Upper lobe of left lung (tissue), 4 donors: Measurements from ENCODE around the gene NXT1.

Experiments used
- CTCF ChIP-seq, 6 experiments: fragments of 450-650 bp in 4 of 6; fragments of 200-600 bp in 2 of 6; sonication (generic) in 2 of 6; IDR thresholded peaks; one replicate each; pipeline ENCODE4 v1.5.1; 2016 to 2019; ENCODE audit warnings: antibody characterized with exemption in 6 of 6
- EP300 ChIP-seq, 4 donors: sonication (generic); formaldehyde crosslinking; IDR thresholded peaks; one replicate each; pipeline ENCODE4 v1.5.1; 2017; ENCODE audit warnings: antibody characterized with exemption in 4 of 4, control low read depth in 2 of 4
- POLR2AphosphoS5 ChIP-seq, 2 donors: sonication (generic); formaldehyde crosslinking; IDR thresholded peaks; one replicate each; pipeline ENCODE4 v1.5.1; 2017; ENCODE audit warnings: antibody characterized with exemption in 2 of 2

- TF ChIP-seq CTCF (IDR thresholded peaks at IDR 0.05) (no peak), EP300 (IDR thresholded peaks at IDR 0.05) (no peak), POLR2AphosphoS5 (IDR thresholded peaks at IDR 0.05) (no peak)
Observed at GRCh38 chr20:23396950-23397627, 46.5 kb downstream of the NXT1 start.
